ENCODE measurements around the gene CTRB2. TPM values are rescaled to one million over a fixed set of nuclear protein-coding genes. Genes with fewer than 3 reads are reported as not detected.
"Not testable (repeated sequence)": the region's sequence is repeated elsewhere in the genome, so short reads cannot be mapped to it uniquely, and the experiment has no call there.

Gene CTRB2
- total RNA-seq, 1 experiment from 2014 or later = not detected

DNA sequence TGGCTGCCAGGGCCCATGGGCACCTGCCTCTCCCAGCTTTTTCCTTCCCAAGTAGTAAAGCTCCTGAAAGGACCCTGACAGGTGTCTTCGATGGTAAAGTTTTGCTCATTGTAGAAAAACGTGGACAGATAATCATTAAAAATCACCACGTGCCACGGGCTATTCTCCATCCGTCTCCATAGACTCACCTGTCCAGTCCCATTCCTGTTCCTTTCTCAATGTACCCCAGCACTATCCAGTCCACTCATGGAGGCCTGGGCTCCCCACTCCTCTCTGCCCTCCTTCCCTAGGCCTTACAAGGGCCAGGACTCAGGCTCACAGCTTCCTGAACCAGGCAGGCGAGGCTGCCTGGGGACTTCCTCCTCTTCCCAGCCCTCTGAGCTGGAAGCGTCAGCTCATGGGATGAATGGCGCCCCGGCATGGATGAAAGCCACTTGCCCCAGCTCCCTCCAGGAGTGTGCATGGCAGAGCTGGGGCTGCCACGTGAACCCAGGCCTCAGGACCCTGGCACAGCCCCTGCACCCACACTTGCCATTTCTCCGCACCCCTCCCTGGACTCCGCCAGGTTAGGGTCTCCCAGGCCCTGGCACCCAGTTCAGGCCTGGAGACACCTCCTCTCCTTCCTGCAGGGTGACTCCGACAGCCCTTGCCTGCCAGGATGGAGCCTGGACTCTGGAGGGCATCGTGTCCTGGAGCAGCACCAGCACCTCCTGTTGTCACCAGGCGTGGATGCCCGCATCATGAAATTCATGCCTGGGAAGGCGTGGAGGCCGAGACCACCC lies 20.6 kb upstream of the CTRB2 start:
- DNase-seq (ENCODE audit: low spot score) = no peak

DNA sequence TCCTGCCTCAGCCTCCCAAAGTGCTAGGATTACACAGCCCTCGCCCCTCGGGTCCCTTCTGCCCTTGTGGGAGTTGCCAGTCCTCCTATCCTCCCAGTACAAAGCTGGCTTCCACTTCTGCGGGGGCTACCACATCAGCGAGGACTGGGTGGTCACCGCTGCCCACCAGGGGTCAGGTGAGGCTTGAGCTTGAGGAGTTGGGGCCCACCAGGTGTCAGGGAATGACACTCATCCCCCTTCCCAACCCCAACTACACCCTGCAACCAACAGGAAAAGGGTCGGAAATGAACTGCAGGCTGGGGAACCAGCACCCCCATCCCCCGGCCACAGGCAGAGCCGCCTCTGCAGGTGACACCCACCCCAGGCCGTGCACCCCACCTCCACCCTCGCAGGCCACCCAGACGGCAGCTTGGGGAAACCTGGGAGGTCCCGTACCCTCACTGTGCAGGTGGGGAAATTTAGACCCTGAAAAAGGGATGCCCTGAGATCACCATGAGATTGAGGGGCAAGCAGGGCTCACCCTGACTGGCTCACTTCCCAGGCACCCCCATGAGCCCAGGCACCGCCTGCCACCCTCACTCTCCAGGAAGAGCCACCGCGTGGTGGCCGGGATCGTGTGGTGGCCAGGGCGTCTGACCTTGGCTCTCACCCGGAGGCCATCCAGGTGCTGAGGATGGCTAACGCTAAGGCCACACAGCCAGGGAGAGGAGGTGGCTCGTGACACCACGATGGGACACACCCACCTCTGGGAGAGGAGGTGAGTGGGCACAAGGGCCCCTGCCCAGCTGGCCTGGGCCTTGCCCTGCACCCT lies 19.8 kb upstream of the CTRB2 start:
- no peak for DNase-seq (ENCODE audit: low spot score)

DNA sequence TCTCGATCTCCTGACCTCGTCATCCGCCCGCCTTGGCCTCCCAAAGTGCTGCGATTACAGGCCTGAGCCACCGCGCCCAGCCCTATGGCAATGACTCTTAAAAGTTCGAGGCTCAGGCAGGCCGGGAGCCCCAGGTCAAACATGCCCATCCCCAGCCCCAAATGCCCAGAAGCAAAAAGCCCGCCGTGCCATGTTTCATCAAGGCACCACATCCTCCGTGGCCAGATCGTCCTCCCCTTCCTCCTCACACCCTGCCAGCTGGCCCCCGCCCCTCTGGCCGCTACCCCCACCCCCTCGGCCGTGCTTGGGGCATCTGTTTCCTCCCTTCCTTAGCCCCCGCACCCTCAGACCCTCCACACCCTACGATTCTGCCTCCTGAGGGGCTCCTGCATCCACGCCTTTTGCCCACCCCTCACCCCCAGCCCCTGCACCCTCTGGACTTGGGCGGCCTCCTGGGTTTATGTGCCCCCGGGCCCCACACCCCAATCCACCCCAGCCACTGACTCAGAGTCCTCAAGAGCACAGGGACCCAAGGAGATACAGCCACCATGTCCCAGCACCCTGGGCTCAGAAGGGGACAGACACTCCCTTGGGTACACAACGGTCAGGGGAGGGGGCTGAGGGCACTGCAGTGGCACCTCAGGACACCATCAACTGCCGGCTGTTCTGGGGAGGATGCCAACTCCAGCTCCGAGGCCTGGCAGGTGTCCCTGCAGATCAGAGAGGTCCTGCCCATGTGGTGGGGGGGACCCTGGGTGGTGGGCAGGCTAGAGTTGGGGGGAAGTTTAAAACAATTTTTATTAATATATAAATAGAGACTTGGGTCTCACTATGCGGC lies 18.9 kb upstream of the CTRB2 start:
- DNase-seq (ENCODE audit: low spot score) = no peak

DNA sequence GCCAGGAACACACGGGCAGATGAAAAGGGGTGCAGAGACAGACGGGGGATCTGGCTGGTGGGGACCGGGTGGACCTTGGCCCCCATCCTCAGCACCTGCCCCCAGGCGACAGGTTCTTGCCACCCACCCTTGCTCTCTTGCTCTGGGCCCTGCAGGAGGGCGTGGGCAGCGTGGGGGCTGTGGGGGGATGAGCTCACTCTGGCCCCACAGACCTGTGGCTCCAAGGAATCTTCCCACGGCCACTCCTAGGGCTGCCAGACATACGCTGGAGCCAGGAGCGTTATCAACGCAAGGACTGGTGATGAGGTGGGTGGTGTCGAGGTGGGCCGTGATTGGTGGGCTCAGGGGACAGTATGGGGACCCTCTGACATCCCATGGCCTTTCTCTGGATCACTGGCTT lies 18.1 kb upstream of the CTRB2 start:
- no peak for DNase-seq (ENCODE audit: low spot score)

DNA sequence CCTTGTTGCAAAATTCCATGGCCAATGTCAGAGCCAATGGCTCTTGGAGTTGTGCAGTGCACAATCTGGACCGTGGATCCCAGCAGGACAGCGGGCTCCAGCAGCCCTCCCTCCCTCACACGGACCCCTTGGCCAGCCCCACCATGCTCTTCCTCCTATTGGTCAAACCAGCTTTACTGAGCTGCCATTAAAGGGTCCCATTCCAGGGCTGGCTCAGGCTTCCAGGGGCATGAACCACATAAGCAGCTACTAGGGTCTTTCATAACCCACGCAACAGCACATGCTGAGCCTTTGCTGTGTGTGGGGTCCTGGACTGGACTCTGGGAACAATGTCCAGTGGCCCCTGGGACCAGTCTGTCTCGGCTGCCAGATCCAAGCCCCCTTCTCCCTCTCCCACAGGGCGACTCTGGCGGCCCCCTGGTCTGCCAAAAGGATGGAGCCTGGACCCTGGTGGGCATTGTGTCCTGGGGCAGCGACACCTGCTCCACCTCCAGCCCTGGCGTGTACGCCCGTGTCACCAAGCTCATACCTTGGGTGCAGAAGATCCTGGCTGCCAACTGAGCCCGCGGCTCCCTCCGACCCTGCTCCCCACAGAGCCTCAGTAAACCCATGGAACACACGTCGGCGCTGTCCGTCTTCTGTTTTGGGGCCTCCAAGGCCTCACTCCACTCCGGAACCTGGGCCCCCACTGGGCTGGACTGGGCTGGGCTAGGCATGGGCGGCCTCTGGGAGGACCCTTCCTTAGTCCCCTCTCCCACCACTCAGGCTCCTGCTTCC lies 17.5 kb upstream of the CTRB2 start:
- no peak for DNase-seq (ENCODE audit: low spot score)

DNA sequence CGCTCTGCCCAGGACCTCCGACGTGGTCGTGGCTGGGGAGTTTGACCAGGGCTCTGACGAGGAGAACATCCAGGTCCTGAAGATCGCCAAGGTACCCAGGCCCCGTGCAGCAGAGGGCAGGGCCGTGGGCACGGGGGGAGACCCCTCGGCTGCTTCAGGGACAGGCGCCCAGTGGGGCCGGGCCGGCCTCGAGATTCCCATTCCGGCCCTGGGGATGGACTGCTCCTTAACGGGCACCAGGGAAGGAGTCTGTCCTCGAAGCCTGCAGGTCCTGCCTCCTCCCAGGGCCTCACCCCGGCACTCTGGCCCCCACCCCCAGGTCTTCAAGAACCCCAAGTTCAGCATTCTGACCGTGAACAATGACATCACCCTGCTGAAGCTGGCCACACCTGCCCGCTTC lies 16.2 kb upstream of the CTRB2 start:
- DNase-seq (ENCODE audit: low spot score) = not testable (repeated sequence)

DNA sequence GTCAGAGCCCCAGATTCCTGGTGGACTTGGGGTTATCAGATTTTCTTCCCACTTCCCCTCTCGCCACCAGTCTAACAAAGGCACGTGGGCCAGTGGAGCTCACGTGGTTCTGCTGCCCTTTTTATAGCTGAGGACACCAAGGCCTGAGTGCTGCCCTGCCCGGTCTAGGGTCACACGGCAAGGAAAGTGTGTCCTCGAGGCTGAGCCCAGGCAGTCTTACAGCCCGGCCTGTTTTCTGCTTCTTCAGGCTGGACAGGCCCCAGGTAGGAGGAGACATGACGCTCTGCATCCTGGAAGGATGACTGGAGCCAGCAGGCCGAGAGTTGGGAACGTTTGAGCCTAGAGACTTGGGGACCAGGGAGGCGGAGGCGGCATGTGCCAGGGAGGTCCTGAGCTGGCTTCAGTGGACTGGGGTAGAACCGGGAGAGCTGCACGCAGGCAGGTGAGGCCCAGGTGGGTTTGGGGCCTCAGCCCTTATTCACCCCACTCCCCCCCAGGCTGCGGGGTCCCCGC lies 15.4 kb upstream of the CTRB2 start:
- no peak for DNase-seq (ENCODE audit: low spot score)

DNA sequence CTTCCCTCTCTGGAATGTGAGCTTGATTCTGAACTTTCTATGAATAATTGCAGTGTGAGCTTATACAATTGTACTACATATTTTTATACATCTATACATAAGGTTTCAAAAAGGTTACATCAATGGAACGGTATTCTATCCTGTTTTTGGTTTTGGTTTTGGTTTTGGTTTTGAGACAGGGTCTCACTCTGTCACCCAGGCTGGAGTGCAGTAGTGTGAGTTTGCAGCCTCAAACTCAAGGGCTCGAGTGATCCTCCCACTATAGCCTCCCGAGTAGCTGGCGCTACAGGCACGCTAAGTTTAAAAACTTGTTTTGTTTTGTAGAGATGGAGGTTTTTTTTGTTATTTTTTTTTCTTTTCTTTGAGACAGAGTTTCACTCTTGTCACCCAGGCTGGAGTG lies 12.9 kb upstream of the CTRB2 start:
- DNase-seq (ENCODE audit: low spot score) = no peak

DNA sequence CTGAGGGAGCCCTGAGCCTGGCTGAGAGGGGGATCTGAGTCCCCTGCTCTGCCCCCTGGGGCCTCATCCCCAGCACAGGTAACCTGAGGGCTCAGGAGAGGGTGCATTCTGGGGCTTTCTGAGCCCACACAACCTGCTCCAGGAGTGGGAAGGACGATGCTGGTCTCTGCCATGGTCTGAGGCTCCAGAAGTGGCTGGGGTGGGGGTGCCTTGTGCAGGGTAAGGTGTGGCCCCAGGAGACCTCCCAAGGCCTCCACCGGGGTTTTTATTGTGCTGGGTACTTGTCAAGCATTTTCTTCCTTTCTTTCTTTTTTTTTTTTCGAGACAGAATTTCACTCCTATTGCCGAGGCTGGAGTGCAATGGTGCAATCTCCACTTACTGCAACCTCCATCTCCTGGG lies 12.1 kb upstream of the CTRB2 start:
- no peak for DNase-seq (ENCODE audit: low spot score)

DNA sequence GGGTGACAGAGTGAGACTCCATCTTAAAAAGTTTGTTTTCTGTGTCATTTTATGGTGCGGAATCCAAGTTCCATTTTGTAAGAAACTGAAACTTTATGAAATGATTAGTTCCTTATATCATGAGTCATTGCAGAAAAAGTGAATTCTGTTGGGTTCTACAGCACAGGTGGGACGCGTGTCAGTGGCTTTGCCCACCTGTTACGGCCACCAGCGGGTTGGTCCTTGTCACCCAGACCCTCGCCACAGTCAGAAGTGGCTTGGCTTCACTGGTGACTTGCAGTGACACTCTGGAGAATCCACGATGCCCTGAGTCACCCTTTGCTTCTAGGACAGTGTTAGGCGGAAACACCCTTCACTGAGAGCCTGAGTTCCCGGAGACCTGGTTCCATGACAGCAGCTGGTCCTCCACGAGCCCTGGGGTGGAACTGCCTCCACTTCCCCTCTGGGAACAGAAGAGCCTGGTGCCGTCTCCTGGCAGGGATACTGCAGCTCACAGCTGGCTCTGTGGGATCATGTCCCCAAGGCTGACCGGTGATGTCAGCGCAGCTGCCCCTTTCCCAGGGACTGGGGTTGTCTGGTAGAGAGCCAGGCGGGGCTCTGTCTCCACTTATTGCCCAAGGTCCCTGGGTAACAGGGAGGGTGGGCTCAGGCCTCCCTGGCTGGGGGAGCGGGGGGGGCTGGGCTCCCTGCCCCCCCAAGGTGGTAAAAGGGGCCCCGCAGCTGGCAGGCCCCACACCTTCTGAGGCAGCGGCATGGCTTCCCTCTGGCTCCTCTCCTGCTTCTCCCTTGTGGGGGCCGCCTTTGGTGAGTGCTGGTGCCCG lies 11.5 kb upstream of the CTRB2 start, which contains the start of gene CTRB1:
TSS of gene CTRB1 (plus strand) at position 733 of the 821 bp plus-strand sequence. CDS start at position 753, 20 bp downstream.
- DNase-seq (ENCODE audit: low spot score) = no peak

DNA sequence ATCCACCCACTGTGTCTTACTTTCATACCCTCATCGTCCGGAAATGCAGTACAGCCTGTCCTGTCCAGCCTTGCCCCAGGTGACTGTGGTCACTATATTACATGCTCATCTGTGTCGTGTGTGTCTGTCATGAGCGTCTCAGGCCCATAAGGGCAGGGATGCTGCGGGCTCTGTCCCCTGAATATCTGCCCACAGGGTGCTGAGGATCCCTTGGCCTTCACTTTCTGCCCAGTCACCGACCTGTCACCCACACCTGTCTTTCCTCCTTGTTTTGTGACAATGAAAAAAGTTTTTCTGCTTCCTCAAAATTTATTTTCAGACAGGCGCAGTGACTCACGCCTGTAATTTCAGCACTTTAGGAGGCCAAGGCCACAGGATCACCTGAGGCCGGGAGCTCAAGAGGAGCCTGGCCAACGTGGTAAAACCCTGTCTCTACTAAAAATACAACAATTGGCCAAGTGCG lies 10.5 kb upstream of the CTRB2 start:
- DNase-seq (ENCODE audit: low spot score) = no peak

DNA sequence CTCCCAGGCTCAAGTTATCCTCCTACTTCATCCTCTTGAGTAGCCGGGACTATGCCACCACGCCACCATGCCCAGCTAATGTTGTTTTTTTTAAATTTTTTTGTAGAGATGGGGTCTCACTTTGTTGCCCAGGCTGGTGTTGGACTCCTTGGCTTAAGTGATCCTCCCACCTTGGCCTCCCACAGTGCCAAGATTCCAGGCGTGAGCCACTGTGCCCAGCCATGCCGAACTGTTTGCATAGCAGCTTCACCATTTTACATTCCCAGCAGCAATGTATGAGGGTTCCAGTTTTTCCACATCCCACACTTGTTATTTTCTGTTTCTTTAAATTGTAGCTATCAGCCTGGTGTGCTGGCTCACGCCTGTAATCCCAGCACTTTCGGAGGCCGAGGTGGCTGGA lies 9.6 kb upstream of the CTRB2 start:
- DNase-seq (ENCODE audit: low spot score) = no peak

DNA sequence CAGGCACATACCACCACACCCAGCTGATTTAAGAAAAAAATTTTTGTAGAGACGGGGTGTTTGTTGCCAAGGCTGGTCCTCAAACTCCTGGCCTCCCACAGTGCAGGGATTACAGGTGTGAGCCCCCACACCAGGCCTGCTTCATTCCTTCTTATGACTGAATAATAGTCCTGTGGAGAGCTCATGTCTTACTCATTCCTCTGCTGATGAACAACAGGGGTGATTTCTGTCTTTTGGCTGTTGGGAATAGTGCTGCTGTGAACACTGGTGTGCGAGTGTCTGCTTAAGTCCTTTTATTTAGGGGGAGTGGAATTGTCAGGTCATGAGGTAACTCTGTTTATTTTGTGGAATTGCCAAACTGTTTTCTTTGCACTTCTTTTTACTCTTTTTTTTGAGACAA lies 9.2 kb upstream of the CTRB2 start:
- no peak for DNase-seq (ENCODE audit: low spot score)

DNA sequence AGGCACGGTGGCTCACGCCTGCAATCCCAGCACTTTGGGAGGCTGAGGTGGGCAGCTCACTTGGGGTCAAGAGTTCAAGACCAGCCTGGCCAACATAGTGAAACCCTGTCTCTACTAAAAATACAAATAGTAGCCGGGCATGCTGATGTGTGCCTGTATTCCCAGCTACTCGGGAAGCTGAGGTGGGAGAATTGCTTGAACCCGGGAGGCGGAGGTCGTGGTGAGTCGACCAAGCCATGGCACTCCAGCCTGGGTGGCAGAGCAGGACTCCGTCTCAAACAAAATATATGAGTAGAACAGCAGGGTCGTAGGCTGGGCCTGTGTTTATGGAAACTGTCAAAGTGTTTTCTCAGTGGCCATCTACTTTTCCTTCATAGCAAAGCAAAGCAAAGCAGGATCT lies 4.3 kb upstream of the CTRB2 start:
- DNase-seq (ENCODE audit: low spot score) = not testable (repeated sequence)

DNA sequence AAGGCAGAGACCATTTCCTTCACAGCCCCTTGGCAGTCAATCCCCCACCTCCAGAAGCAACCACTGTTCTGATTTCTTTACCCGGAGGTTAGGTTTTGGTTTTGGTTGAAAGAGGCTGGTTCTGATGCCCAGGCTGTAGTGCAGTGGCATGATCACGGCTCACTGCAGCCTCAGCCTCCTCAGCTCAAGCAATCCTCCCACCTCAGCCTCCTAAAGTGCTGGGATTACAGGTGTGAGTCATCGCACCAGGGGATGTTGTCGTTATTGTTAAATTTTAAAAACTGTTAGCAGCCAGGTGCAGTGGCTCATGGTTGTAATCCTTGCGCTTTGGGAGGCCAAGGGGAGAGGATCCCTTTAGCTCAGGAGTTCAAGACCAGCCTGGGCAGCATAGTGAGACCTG lies 3.0 kb upstream of the CTRB2 start:
- DNase-seq (ENCODE audit: low spot score) = no peak

DNA sequence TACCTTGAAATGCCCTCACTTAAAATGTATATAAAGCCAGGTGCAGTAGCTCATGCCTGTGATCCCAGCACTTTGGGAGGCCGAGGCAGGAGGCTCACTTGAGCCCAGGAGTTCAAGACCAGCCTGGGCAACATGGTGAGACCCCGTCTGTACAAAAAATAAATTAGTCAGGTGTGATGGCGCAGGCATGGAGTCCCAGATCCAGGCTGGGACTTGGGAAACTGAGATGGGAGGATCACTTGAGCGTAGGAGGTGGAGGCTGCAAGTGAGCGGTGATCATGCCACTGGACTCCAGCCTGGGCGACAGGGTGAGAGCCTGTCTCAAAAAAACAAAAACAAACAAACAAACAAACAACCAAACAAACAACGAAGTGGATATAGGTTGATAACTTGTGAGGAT lies 2.6 kb upstream of the CTRB2 start:
- DNase-seq (ENCODE audit: low spot score) = not testable (repeated sequence)

DNA sequence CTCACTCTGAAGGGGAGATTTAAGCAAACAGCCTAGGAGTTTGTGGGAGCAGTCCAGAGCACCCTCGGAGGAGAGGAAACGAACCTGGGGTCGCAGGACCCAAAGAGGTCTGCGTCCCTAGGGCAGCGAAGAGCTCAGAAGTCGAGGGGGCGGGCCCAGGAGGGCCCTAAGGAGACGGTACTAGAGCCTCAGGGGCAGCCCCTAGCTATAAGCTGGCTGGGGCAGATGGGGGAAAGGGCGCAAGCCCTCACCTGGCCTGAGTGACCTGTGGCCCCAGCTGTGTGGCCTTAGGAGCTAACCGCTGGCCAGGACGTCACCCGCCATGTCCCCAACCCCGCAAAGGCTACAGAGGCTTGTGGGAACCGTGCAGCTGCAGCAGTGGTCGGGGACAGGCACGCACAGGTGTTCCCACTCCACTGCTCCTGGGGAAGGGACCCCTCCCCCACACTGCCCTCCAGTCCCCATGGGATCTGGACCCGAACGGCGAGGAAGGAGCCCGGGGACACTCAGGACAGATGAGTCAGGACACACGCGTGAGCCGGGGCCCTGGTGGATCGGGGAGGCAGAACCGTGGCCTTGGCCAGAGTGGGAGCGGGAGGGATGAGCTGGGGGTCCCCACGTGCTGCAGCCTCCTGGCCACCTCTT lies 2.0 kb upstream of the CTRB2 start:
- no peak for DNase-seq (ENCODE audit: low spot score)

DNA sequence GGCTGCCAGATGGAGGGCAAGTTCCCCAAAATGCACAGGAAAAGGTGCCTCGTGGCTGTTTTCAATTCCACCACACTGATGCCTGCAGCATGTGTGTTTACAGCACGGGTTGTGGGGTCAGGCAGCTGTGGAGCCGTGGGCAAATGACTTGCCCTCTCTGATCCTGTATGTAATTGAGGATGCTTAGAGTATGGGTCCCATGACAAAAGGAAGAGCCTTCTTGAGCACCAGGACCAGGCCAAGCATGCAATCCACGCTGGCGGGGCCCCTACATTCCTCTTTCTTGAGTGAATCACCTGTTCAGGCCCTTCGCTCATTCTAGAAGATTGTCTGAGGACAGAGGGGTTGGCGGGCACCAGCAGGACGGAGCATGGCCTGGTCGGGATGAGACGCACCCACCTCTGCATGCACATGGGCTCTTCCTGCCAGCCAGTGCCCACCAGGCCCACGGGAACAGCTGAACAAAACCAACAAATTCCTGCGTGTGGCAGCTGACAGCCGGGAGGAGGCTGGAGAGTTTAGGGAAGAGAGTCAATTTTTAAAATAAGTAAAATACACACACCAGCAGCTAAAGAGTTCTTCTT lies 1.4 kb upstream of the CTRB2 start:
- no peak for DNase-seq (ENCODE audit: low spot score)

DNA sequence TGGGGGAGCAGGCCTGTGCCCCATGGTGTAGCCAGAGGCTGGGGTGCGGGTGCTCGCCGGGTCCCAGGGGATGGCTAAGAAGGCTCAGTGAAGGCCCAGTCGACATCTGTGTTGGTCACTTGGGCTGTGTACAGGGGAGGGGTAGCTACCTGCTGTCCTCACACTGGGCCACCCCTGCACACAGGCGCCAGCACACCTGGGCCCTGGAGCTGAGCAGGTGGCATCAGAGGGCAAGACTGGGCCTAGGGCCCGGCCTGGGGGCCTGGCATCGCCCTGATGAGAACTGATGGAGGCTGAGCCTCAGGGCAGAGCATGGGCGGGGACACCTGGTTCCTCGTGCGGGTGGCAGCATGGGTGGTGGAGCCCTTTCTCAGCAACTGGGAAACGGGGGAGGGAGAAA lies 870 bp upstream of the CTRB2 start:
- DNase-seq (ENCODE audit: low spot score) = no peak

Data from H4 (cell line).